Left forelimb (tissue), 1 donor: ENCODE results near the gene TBL3.
A peak's percentile ranks its signal among the peaks of the same experiment; 100 is the strongest.

ENCODE experiments used
- DNase-seq: peaks from one replicate; pipeline ENCODE4 v3.0.0-alpha.2; 2018; ENCODE audit warnings: low spot score

The TBL3 gene

GRCh38 chr16:1964506-1965395 lies 7.1 kb upstream of the TBL3 start, which contains the start of gene RPS2:
RPS2 (minus strand) TSS chr16:1964826; CDS start chr16:1964625, 201 bp downstream.
- DNase-seq, result peak; percentile 98

DNA sequence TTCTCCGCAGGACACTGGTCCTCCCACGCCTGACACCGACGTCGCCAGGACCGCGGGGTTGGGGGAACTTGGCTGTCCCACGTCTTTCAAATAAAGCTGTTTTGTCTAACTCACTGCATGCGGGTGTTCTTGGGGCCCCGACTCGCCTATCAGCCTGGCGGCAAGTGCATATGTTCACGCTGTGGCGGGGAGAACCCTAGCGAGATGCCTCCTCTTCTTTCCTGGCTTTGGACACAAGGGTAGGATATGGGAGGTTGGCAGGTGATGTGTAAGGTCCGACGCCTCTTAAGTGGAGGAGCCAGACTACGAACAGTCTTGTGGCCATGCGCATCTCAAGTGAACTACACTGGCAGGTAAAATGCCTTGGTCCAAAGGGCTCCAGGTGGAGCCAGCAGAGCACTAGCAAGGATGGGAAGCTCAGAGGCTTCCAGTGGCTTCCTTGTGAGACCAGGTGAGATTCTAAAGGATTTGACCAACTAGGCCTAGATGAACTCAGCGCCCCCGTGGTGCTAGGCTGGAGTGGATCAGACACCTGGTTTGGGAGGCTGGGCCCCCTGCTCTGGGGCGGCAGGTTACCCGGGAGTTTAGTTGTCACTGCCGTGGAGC lies 6.4 kb upstream of the TBL3 start:
- no peak for DNase-seq

DNA sequence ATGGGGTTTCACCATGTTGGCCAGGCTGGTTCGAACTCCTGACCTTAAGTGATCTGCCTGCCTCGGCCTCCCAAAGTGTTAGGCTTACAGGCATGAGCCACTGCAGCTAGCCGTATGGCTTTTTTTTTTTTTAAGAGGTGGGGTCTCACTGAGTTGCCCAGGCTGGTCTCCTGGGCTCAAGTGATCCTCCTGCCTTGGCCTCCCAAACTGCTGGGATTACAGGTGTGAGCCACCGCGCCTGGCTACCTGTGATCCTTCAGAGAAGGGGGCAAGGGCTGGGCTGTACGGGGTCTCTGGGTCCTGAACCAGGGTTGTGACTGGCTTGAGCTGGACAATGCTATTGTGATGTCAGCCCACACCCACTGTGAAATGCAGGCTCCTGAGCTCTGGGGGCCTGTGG lies 5.4 kb upstream of the TBL3 start, which contains the start of gene RNF151:
RNF151 (plus strand) TSS at position 397 of the 400 bp plus-strand sequence. CDS start 26 bp downstream, outside the sequence.
- no peak for DNase-seq

DNA sequence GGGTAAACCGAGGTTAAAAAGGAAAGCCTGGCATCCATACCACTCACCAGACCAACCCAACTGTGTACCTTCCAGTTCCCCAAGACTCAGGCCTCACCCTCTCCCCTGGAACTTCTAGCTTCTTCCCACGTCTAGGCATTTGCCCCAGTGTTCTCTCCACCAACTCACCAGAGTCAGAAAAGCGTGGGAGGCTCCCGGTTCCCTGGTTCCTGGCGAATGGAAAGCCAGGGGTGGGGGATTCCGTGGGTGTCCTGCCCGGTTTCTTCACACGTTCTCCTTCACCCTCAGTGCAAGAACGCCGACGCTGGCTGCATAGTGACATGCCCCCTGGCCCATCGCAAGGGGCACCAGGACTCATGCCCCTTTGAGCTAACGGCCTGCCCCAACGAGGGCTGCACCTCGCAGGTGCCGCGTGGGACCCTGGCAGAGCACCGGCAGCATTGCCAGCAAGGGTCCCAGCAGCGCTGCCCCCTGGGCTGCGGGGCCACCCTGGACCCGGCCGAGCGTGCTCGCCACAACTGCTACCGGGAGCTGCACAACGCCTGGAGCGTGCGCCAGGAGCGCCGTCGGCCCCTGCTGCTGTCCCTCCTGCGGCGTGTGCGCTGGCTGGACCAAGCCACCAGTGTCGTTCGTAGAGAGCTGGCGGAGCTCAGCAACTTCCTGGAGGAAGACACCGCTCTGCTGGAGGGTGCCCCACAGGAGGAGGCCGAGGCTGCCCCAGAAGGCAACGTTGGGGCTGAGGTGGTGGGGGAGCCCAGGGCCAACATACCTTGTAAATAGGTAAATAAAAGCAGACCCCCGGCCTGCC lies 3.5 kb upstream of the TBL3 start:
- DNase-seq, result no peak

- no peak for DNase-seq
Measured at GRCh38 chr16:1972490-1972877, 631 bp downstream of the TBL3 start.

DNA sequence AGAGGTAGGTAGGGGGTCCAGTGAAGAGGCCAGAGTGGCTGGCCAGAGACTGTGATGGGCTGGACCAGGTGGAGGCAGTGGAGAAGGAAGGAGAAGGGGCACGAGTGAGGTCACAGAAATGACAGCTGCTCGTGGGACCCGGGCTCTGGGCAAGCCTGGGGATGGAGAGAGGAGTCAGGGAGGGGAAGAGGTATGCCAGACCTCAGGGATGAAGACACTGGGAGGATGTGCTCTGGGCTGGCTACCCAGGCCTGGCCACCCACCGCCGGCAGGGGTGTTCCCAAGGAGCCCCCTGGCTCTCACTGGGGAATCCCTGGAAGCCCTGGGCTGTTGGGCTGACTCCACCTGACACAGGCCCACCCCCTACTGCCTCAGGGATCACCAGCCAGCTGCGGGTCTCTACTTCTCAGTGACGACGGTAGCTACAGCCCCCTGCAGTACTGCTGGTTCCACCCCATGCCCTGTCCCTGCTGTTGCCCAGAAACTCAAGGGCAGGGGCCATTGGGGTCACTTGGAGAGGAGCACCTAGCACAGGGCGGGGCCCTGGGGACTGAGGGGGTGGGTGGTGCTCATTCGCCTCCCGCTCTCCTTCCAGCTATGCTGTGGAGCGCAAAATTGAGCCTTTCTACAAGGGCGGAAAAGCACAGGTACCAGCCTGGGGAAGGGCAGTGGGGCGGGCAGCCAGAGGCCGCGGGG lies 1.8 kb downstream of the TBL3 start:
- no peak for DNase-seq

DNA sequence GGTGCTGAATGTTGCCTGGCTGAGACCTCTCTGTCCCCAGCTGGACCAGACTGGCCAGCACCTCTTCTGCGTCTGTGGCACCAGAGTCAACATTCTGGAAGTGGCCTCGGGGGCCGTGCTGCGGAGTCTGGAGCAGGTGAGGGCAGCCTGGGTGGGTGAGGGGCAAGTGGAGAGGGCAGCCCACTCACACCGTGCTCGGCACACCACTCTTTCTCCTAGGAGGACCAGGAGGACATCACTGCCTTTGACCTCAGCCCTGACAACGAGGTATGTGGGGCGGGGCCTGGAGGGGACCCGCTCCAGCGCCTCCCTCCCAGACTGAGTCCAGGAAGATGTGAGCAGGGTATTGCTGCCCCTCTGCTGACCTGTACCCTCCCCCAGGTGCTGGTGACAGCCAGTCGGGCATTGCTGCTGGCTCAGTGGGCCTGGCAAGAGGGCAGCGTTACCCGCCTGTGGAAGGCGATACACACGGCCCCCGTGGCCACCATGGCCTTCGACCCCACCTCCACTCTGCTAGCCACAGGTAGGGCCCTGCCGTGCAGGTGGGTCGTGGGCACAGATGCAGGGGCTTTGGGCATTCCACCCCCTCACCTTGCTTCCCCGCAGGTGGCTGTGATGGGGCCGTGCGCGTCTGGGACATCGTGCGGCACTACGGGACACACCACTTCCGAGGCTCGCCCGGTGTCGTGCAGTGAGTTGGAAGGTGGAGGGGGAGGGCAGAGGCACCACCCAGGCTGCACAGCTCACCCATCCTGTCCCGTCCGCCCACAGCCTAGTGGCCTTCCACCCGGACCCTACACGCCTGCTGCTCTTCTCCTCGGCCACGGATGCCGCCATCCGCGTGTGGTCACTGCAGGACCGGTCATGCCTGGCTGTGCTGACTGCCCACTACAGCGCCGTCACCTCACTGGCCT lies 2.6 kb downstream of the TBL3 start:
- no peak for DNase-seq

GRCh38 chr16:1975432-1976215 lies 3.8 kb downstream of the TBL3 start:
- no peak for DNase-seq

- no peak for DNase-seq
Measured at GRCh38 chr16:1976216-1976520, 4.3 kb downstream of the TBL3 start.

GRCh38 chr16:1976951-1977874 lies 5.4 kb downstream of the TBL3 start:
- no peak for DNase-seq

DNA sequence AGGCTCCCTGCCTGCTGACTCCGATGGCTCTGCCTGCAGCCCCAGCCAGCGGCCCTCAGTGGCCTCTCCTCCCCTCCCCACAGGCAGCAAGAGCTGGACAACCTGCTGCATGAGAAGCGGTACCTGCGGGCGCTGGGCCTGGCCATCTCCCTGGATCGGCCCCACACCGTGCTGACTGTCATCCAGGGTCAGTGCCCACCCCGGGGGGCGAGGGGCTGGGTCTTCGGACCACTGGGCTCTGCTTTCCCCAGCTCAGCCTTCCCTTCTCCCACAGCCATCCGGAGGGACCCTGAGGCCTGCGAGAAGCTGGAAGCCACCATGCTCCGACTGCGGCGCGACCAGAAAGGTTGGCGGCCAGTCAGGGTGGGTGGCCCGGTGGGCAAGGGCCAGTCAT lies 6.0 kb downstream of the TBL3 start:
- no peak for DNase-seq

- DNase-seq, result no peak
Measured at GRCh38 chr16:1978476-1979120, 6.7 kb downstream of the TBL3 start.

DNA sequence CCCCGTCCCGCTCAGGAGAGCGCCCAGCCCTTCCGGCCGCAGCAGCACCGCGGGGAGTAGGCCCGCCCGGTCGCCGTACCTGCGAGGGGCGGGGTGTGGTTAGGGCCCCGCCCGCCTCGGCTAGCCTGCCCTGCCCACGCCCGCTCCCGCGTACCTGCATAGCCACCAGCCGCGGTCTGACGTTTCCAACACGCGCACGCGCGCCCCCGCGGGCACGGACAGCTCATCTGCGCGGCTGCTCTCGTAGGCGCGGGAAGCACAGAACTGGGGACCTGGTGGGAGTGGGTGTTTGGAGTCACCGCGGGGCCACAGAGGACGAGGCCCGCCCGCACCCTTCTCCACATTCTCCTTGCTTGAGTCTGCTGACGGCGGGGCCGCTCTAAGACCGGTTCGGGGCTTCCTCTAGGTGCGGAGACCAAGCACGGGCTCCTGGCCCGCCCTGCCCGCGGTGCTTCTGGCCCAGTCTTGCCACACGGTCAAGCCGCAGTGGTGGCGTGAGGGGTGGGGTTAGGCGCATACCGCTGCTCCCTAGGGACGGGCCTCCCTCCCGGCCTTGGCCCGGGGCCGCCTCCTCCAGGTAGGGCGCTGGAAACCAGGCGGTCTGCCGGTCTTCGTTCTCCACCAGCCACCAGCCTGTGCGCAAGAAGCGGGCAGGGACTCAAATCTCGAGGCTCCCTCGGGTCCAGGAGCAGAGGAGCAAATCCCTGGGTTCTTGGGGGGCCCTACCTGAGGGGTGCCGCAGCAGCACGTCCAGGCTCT lies 7.6 kb downstream of the TBL3 start:
- no peak for DNase-seq

DNA sequence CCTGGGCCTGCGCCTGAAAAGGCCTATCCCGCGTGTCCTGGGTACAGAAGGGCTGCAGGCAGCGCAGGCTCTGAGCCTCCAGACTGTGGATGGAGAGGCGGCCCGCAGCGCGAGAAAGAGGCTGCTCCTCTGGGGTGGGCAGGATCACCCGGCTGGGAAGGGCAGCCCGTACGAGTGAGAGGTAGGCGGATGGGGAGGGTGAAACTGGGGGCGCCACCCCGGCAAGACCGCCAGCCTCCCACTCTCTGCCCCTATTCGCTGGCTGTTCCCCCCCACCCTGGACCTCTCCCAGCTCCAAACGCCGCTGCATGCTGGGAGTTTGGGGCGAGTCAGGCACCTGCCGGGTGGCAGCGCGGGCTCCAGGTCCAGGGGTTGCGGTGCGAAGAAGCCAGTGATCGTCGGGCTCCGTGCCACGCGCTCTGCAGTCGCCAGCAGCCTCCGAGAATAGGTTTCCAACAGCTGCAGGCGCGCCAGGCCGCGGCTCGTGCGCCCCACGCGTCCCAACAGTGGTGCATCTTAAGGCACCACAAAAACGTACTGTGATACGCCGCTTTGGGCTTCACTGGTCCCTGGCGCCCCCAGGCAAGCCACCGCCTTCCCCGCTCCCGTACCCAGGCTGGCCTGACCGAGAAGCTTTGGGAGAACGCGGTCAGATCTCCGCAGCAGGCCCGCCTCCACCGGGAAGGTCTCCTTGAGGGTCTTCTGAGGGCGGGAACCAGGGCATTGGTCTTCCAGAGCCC lies 8.3 kb downstream of the TBL3 start:
- no peak for DNase-seq

DNA sequence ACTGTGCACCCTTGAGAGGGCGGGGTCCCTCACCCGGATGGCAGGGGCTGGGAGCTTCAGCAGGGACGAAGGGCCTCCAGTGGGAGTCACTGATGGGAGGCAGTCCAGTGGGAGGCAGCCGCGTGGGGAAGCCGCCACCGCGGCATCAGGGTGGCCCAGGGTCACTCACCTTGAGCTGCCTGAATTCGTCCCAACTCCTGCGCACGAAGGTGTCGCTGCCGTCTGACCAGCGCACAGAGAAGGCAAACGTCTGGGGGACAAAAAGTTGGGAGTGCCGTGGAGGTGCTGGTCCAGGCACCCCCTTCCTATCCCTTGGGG lies 8.9 kb downstream of the TBL3 start:
- no peak for DNase-seq

DNA sequence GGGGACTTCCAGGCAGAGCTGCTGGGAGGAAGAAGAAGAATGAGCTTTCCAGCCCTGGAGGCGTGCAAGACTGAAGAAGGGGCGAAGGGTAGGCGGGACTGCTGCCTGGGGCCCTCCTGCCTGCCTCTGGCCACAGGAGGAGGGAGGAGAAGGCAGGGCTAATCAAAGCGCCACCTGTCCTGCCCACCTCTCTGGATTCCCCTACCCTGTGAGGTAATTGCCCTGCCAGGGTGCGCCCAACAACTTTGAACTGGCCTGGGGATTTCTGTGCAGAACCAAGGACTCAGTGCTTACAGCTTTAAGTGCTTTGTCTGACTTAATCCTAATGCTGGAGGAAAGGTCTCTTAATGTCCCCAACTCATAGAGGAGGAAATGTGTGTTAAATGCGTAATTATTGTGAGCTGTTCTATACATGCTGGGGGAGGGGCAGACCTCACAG lies 9.6 kb downstream of the TBL3 start, which contains the start of gene NOXO1:
NOXO1 (minus strand) TSS at position 72 of the 439 bp plus-strand sequence. CDS start 290 bp downstream, outside the sequence.
- no peak for DNase-seq

- no peak for DNase-seq
Measured at GRCh38 chr16:1982013-1982433, 10.2 kb downstream of the TBL3 start.
